ENCODE measurements around the gene SGMS2.

- no peak for TF ChIP-seq CTCF (IDR thresholded peaks at IDR 0.05)
- no peak for TF ChIP-seq EZH2phosphoT487 (IDR thresholded peaks at IDR 0.05)
- no peak for TF ChIP-seq EZH2 (IDR thresholded peaks at IDR 0.05)
Measured at GRCh38 chr4:107863850-107864371, 39.2 kb downstream of the SGMS2 start.

All from neural progenitor cell (in vitro differentiated cells).